K562 (cell line): ENCODE measurements around the gene CDC42EP3. TPM values are rescaled to one million over a fixed set of nuclear protein-coding genes. Genes with fewer than 3 reads are reported as not detected.
A peak's percentile ranks its signal among the peaks of the same experiment; 100 is the strongest.

Experiments
- ATAC-seq: fragments of 200-7000 bp; cut with Tn5 transposase; 3 replicates; pipeline ENCODE4 v1.9.1; 2020; ENCODE audit warnings: moderate library complexity
- BruUV-seq: library from RNA; stranded (reverse); fragments of 400-500 nt; replicated peaks from 2 replicates; lab custom pipeline; 2021; lab: Mats Ljungman, UMichigan
- CTCF ChIA-PET: fragments of 300-600 bp; formaldehyde crosslinking; extraction: SDS; loops from one replicate; lab custom pipeline; 2021; ENCODE audit warnings: low intra/inter-chr PET ratio; lab: Yijun Ruan, JAX
- POLR2A ChIA-PET: fragments of 300-600, 350-650 bp; sonication (Branson Sonifier 250); formaldehyde crosslinking; extraction: SDS; loops from one replicate; lab custom pipeline; 2021; ENCODE audit warnings: antibody characterized with exemption, inconsistent platforms; lab: Yijun Ruan, JAX
- DNase-seq, 4 experiments: peaks; one replicate each; pipeline versions ENCODE4 v3.0.0 to v3.0.0-alpha.2; 2011 to 2018; ENCODE audit warnings: low spot score in 3 of 4, mixed read lengths in 3 of 4; ENCODE audit errors: extremely low read depth in 1 of 4
- FAIRE-seq: peaks from 2 replicates; lab custom pipeline; 2011; peaks lifted over from hg19 to GRCh38; lab: Jason Lieb, UNC
- H2AFZ ChIP-seq: 2 replicates; pipeline ENCODE4 v1.6.0; 2011; ENCODE audit warnings: low read depth, low read length, control low read depth, inconsistent platforms
- H3K27ac ChIP-seq: fragments of 200-600 bp; 3 replicates; pipeline ENCODE4 v1.8.0; 2011; ENCODE audit warnings: low read depth, mild to moderate bottlenecking, control low read depth, inconsistent platforms, low read length, moderate library complexity, mixed read lengths; ENCODE audit errors: extremely low read depth
- H3K27me3 ChIP-seq, 2 experiments: fragments of 300-600 bp in 1 of 2; 2 replicates in 1 of 2; 3 replicates in 1 of 2; pipeline versions ENCODE4 v1.6.0 to v1.8.0; 2011; ENCODE audit warnings: inconsistent platforms in 2 of 2, low read length in 2 of 2, mild to moderate bottlenecking in 1 of 2, mixed read lengths in 1 of 2, moderate library complexity in 1 of 2; ENCODE audit not compliant: control insufficient read depth in 2 of 2, insufficient read depth in 2 of 2
- H3K36me3 ChIP-seq: fragments of 300-600 bp; 3 replicates; pipeline ENCODE4 v1.8.0; 2011; ENCODE audit warnings: mild to moderate bottlenecking, low read length, inconsistent platforms; ENCODE audit not compliant: control insufficient read depth, insufficient read depth
- H3K4me1 ChIP-seq, 2 experiments: fragments of 200-600 bp in 1 of 2; replicated peaks in 1 of 2; 2 replicates in 1 of 2; 3 replicates in 1 of 2; pipeline versions ENCODE4 v1.5.1 to v1.8.0; 2011; ENCODE audit warnings: inconsistent platforms in 2 of 2, low read length in 2 of 2, mild to moderate bottlenecking in 1 of 2, mixed read lengths in 1 of 2, moderate library complexity in 1 of 2; ENCODE audit not compliant: control insufficient read depth in 2 of 2, insufficient read depth in 2 of 2
- H3K4me2 ChIP-seq: 2 replicates; pipeline ENCODE4 v1.6.1; 2011; ENCODE audit warnings: low read length, control low read depth, inconsistent platforms, mixed read lengths; ENCODE audit not compliant: insufficient read depth
- H3K4me3 ChIP-seq: fragments of 200-600 bp; sonication (generic), shearing (Covaris generic); 2 replicates; pipeline ENCODE4 v1.5.1; 2016; ENCODE audit warnings: control low read depth, inconsistent platforms
- H3K79me2 ChIP-seq: fragments of 200-600 bp; 3 replicates; pipeline ENCODE4 v1.8.0; 2011; ENCODE audit warnings: low read length, inconsistent platforms; ENCODE audit not compliant: control insufficient read depth, insufficient read depth
- H3K9ac ChIP-seq, 2 experiments: 2 replicates each; pipeline versions ENCODE4 v1.6.0 to v1.6.1; 2011; ENCODE audit warnings: low read depth in 2 of 2, low read length in 2 of 2, control low read depth in 1 of 2, inconsistent platforms in 1 of 2, mild to moderate bottlenecking in 1 of 2, mixed read lengths in 1 of 2; ENCODE audit not compliant: insufficient read depth in 1 of 2
- H3K9me1 ChIP-seq: one replicate; pipeline ENCODE4 v1.6.0; 2011; ENCODE audit warnings: inconsistent platforms, mild to moderate bottlenecking, low read length, moderate library complexity; ENCODE audit not compliant: control insufficient read depth, insufficient read depth
- H3K9me3 ChIP-seq: replicated peaks from 2 replicates; pipeline ENCODE4 v1.5.1; 2011; ENCODE audit warnings: low read depth, low read length, inconsistent platforms; ENCODE audit not compliant: control insufficient read depth, insufficient read depth
- H4K20me1 ChIP-seq: replicated peaks from 2 replicates; pipeline ENCODE4 v1.6.1; 2011; ENCODE audit warnings: low read length, inconsistent platforms, mixed read lengths; ENCODE audit not compliant: control insufficient read depth, insufficient read depth
- SPI1 ChIP-seq: IDR thresholded peaks from 2 replicates; pipeline ENCODE4 v1.6.1; 2011; ENCODE audit warnings: low read depth, low read length, control low read depth, borderline replicate concordance
- ZFP91 ChIP-seq: sonication (generic); formaldehyde crosslinking; IDR thresholded peaks from 2 replicates; pipeline ENCODE4 v1.8.0; 2022; ENCODE audit warnings: mild to moderate bottlenecking, missing genetic modification reagents
- WGBS: fragments of 100-300 bp; shearing (Covaris generic); methylation state at CpG from one replicate; pipeline ENCODE4 v1.1.6; 2016; ENCODE audit warnings: low coverage, mixed read lengths; ENCODE audit not compliant: insufficient coverage; ENCODE audit errors: missing lambda C conversion rate; 5-methylcytosine and 5-hydroxymethylcytosine counted together
- in situ Hi-C: fragments of 300-500 bp; cut with MboI; formaldehyde crosslinking; loops from 4 replicates; pipeline ENCODE4 v1.15.0; 2018; ENCODE audit warnings: inconsistent platforms, mixed read lengths
- intact Hi-C: fragments of 100-400 bp; cut with micrococcal nuclease; formaldehyde crosslinking; loops from 2 replicates; pipeline ENCODE4 v1.14.2; 2022
- polyA plus RNA-seq, 8 experiments: library from polyadenylated mRNA; depleted of rRNA in 4 of 8; stranded (reverse) in 5 of 8; unstranded in 3 of 8; fragments of >200 nt; fragmentation: Nextera tagmentation in 2 of 8; fragmentation: Illumina TruSeq in 1 of 8; extraction: Ambion mirVana in 2 of 8; extraction: Trizol in 1 of 8; gene quantifications; 2 replicates each; pipeline versions ENCODE4 v1.2.1 to v1.2.3, GENCODE V29; 2011 to 2014; ENCODE audit warnings: inconsistent platforms in 1 of 8, missing spikeins in 1 of 8
- total RNA-seq, 7 experiments: library from RNA; depleted of rRNA in 6 of 7; stranded (reverse); fragments of >200 nt in 6 of 7; fragmentation: Illumina TruSeq in 2 of 7; extraction: Trizol in 2 of 7; gene quantifications; 2 replicates each; pipeline versions ENCODE4 v1.2.1 to v1.2.3, GENCODE V29; 2011 to 2021; ENCODE audit warnings: low replicate concordance in 1 of 7
- TF ChIP-seq, protein P1 (sequence below): fragments of 250-450 bp; sonication (Bioruptor Pico); IDR thresholded peaks from 2 replicates; pipeline ENCODE4 v1.8.0; 2022; ENCODE audit warnings: inconsistent platforms

CDC42EP3 gene
- total and polyA plus RNA-seq, 9 of the 15 experiments (the other 6 are each of a cell fraction or from before 2014, with no cell fraction given): 0.72 to 6.4 (median 2.0) TPM

- Histone ChIP-seq H3K4me3 (no peak overlapping the region), H3K9me1 (no peaks in the 10 kb centered on the region), H3K4me1 (peaks cover 0 to 14% of the 10 kb centered on the region in 2 experiments; a peak in 3 of 5 replicates), H4K20me1 (no peaks in the 10 kb centered on the region), H3K9me3 (no peaks in the 10 kb centered on the region), H3K27ac (no peak overlapping the region), H3K27me3 (0 out of 5 replicates have a peak, but pooled peaks cover 0 to 4% of the 10 kb centered on the region in 2 experiments), H2AFZ (no peak overlapping the region), H3K9ac (no peak overlapping the region), H3K36me3 (no peaks in the 10 kb centered on the region), H3K79me2 (no peaks in the 10 kb centered on the region), H3K4me2 (no peak overlapping the region)
- FAIRE-seq: no peak
- CTCF ChIA-PET: no interaction called here
- POLR2A ChIA-PET: interaction anchor here (0.7 to 1.2 kb wide), 3 partner anchors 7 to 108 kb away, joined by 3 to 5 read pairs (median 3); no protein-coding TSS in a partner anchor
- TF ChIP-seq SPI1: peak; percentile 84
- TF ChIP-seq, protein P1, sequence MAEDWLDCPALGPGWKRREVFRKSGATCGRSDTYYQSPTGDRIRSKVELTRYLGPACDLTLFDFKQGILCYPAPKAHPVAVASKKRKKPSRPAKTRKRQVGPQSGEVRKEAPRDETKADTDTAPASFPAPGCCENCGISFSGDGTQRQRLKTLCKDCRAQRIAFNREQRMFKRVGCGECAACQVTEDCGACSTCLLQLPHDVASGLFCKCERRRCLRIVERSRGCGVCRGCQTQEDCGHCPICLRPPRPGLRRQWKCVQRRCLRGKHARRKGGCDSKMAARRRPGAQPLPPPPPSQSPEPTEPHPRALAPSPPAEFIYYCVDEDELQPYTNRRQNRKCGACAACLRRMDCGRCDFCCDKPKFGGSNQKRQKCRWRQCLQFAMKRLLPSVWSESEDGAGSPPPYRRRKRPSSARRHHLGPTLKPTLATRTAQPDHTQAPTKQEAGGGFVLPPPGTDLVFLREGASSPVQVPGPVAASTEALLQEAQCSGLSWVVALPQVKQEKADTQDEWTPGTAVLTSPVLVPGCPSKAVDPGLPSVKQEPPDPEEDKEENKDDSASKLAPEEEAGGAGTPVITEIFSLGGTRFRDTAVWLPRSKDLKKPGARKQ: no peak
- TF ChIP-seq ZFP91 (CRISPR knock-in tag): no peak
- in situ Hi-C loops (no loop called here), intact Hi-C loops (no loop called here)
- WGBS: 67% methylated on average over 8 of the region's 14 CpGs
- ATAC-seq: no peak
- no TSS peak for BruUV-seq
- DNase-seq: no peak
These were observed 17.6 kb downstream of the CDC42EP3 start for GRCh38 chr2:37653805-37654378.
